K562 (cell line): Measurements from ENCODE around the gene PDE6H. TPM values are rescaled to one million over a fixed set of nuclear protein-coding genes. Genes with fewer than 3 reads are reported as not detected.

Source experiments
- ATAC-seq: fragments of 200-7000 bp; cut with Tn5 transposase; 3 replicates; pipeline ENCODE4 v1.9.1; 2020; ENCODE audit warnings: moderate library complexity
- BruUV-seq: library from RNA; stranded (reverse); fragments of 400-500 nt; replicated peaks from 2 replicates; lab custom pipeline; 2021; lab: Mats Ljungman, UMichigan
- CTCF ChIA-PET: fragments of 300-600 bp; formaldehyde crosslinking; extraction: SDS; loops from one replicate; lab custom pipeline; 2021; ENCODE audit warnings: low intra/inter-chr PET ratio; lab: Yijun Ruan, JAX
- POLR2A ChIA-PET: fragments of 300-600, 350-650 bp; sonication (Branson Sonifier 250); formaldehyde crosslinking; extraction: SDS; loops from one replicate; lab custom pipeline; 2021; ENCODE audit warnings: antibody characterized with exemption, inconsistent platforms; lab: Yijun Ruan, JAX
- DNase-seq, 4 experiments: peaks; one replicate each; pipeline versions ENCODE4 v3.0.0 to v3.0.0-alpha.2; 2011 to 2018; ENCODE audit warnings: low spot score in 3 of 4, mixed read lengths in 3 of 4; ENCODE audit errors: extremely low read depth in 1 of 4
- FAIRE-seq: peaks from 2 replicates; lab custom pipeline; 2011; peaks lifted over from hg19 to GRCh38; lab: Jason Lieb, UNC
- H2AFZ ChIP-seq: 2 replicates; pipeline ENCODE4 v1.6.0; 2011; ENCODE audit warnings: low read depth, low read length, control low read depth, inconsistent platforms
- H3K27ac ChIP-seq: fragments of 200-600 bp; 3 replicates; pipeline ENCODE4 v1.8.0; 2011; ENCODE audit warnings: low read depth, mild to moderate bottlenecking, control low read depth, inconsistent platforms, low read length, moderate library complexity, mixed read lengths; ENCODE audit errors: extremely low read depth
- H3K27me3 ChIP-seq, 2 experiments: fragments of 300-600 bp in 1 of 2; 2 replicates in 1 of 2; 3 replicates in 1 of 2; pipeline versions ENCODE4 v1.6.0 to v1.8.0; 2011; ENCODE audit warnings: inconsistent platforms in 2 of 2, low read length in 2 of 2, mild to moderate bottlenecking in 1 of 2, mixed read lengths in 1 of 2, moderate library complexity in 1 of 2; ENCODE audit not compliant: control insufficient read depth in 2 of 2, insufficient read depth in 2 of 2
- H3K36me3 ChIP-seq: fragments of 300-600 bp; 3 replicates; pipeline ENCODE4 v1.8.0; 2011; ENCODE audit warnings: mild to moderate bottlenecking, low read length, inconsistent platforms; ENCODE audit not compliant: control insufficient read depth, insufficient read depth
- H3K4me1 ChIP-seq, 2 experiments: fragments of 200-600 bp in 1 of 2; replicated peaks in 1 of 2; 2 replicates in 1 of 2; 3 replicates in 1 of 2; pipeline versions ENCODE4 v1.5.1 to v1.8.0; 2011; ENCODE audit warnings: inconsistent platforms in 2 of 2, low read length in 2 of 2, mild to moderate bottlenecking in 1 of 2, mixed read lengths in 1 of 2, moderate library complexity in 1 of 2; ENCODE audit not compliant: control insufficient read depth in 2 of 2, insufficient read depth in 2 of 2
- H3K4me2 ChIP-seq: 2 replicates; pipeline ENCODE4 v1.6.1; 2011; ENCODE audit warnings: low read length, control low read depth, inconsistent platforms, mixed read lengths; ENCODE audit not compliant: insufficient read depth
- H3K4me3 ChIP-seq: fragments of 200-600 bp; sonication (generic), shearing (Covaris generic); 2 replicates; pipeline ENCODE4 v1.5.1; 2016; ENCODE audit warnings: control low read depth, inconsistent platforms
- H3K79me2 ChIP-seq: fragments of 200-600 bp; 3 replicates; pipeline ENCODE4 v1.8.0; 2011; ENCODE audit warnings: low read length, inconsistent platforms; ENCODE audit not compliant: control insufficient read depth, insufficient read depth
- H3K9ac ChIP-seq, 2 experiments: 2 replicates each; pipeline versions ENCODE4 v1.6.0 to v1.6.1; 2011; ENCODE audit warnings: low read depth in 2 of 2, low read length in 2 of 2, control low read depth in 1 of 2, inconsistent platforms in 1 of 2, mild to moderate bottlenecking in 1 of 2, mixed read lengths in 1 of 2; ENCODE audit not compliant: insufficient read depth in 1 of 2
- H3K9me1 ChIP-seq: one replicate; pipeline ENCODE4 v1.6.0; 2011; ENCODE audit warnings: inconsistent platforms, mild to moderate bottlenecking, low read length, moderate library complexity; ENCODE audit not compliant: control insufficient read depth, insufficient read depth
- H3K9me3 ChIP-seq: replicated peaks from 2 replicates; pipeline ENCODE4 v1.5.1; 2011; ENCODE audit warnings: low read depth, low read length, inconsistent platforms; ENCODE audit not compliant: control insufficient read depth, insufficient read depth
- H4K20me1 ChIP-seq: replicated peaks from 2 replicates; pipeline ENCODE4 v1.6.1; 2011; ENCODE audit warnings: low read length, inconsistent platforms, mixed read lengths; ENCODE audit not compliant: control insufficient read depth, insufficient read depth
- DNMT1 ChIP-seq: fragments of 450-650 bp; IDR thresholded peaks from 2 replicates; pipeline ENCODE4 v1.6.1; 2016; ENCODE audit warnings: antibody characterized with exemption, mild to moderate bottlenecking
- GABPB2 ChIP-seq: fragments of 250-450 bp; sonication (Bioruptor Pico); conservative IDR thresholded peaks from 2 replicates; pipeline ENCODE4 v1.5.1; 2021; ENCODE audit warnings: mild to moderate bottlenecking
- LCOR ChIP-seq: sonication (generic); formaldehyde crosslinking; IDR thresholded peaks from 2 replicates; pipeline ENCODE4 v1.8.0; 2022; ENCODE audit warnings: mild to moderate bottlenecking, missing genetic modification reagents
- MCM5 ChIP-seq: fragments of 450-650 bp; IDR thresholded peaks from 2 replicates; pipeline ENCODE4 v1.6.1; 2016; ENCODE audit warnings: low read depth
- MTA2 ChIP-seq: fragments of 450-650 bp; IDR thresholded peaks from 2 replicates; pipeline ENCODE4 v1.6.1; 2016; ENCODE audit warnings: low read depth
- NRF1 ChIP-seq, 2 experiments: fragments of 450-650 bp; IDR thresholded peaks in 1 of 2; conservative IDR thresholded peaks in 1 of 2; 2 replicates each; pipeline ENCODE4 v1.6.1; 2014; ENCODE audit warnings: mild to moderate bottlenecking in 2 of 2
- ZBTB17 ChIP-seq: fragments of 450-650 bp; formaldehyde crosslinking; IDR thresholded peaks from 2 replicates; pipeline ENCODE4 v1.4.0; 2020; ENCODE audit warnings: mild to moderate bottlenecking
- ZNF143 ChIP-seq: sonication (generic); formaldehyde crosslinking; IDR thresholded peaks from 2 replicates; pipeline ENCODE4 v1.9.0; 2022; ENCODE audit warnings: mild to moderate bottlenecking, missing genetic modification reagents
- ZNF445 ChIP-seq: fragments of 250-450 bp; sonication (Bioruptor Pico); IDR thresholded peaks from 2 replicates; pipeline ENCODE4 v1.4.0; 2020; ENCODE audit warnings: low read depth, mild to moderate bottlenecking, moderate library complexity
- ZNF778 ChIP-seq: fragments of 450-650 bp; formaldehyde crosslinking; IDR thresholded peaks from 2 replicates; pipeline ENCODE4 v1.4.0; 2020; ENCODE audit warnings: mild to moderate bottlenecking, moderate library complexity
- ZNF79 ChIP-seq: fragments of 250-450 bp; sonication (Bioruptor Pico); IDR thresholded peaks from 2 replicates; pipeline ENCODE4 v1.4.0; 2020; ENCODE audit warnings: low read depth, mild to moderate bottlenecking, moderate library complexity
- WGBS: fragments of 100-300 bp; shearing (Covaris generic); methylation state at CpG from one replicate; pipeline ENCODE4 v1.1.6; 2016; ENCODE audit warnings: low coverage, mixed read lengths; ENCODE audit not compliant: insufficient coverage; ENCODE audit errors: missing lambda C conversion rate; 5-methylcytosine and 5-hydroxymethylcytosine counted together
- in situ Hi-C: fragments of 300-500 bp; cut with MboI; formaldehyde crosslinking; loops from 4 replicates; pipeline ENCODE4 v1.15.0; 2018; ENCODE audit warnings: inconsistent platforms, mixed read lengths
- intact Hi-C: fragments of 100-400 bp; cut with micrococcal nuclease; formaldehyde crosslinking; loops from 2 replicates; pipeline ENCODE4 v1.14.2; 2022
- polyA plus RNA-seq, 8 experiments: library from polyadenylated mRNA; depleted of rRNA in 4 of 8; stranded (reverse) in 5 of 8; unstranded in 3 of 8; fragments of >200 nt; fragmentation: Nextera tagmentation in 2 of 8; fragmentation: Illumina TruSeq in 1 of 8; extraction: Ambion mirVana in 2 of 8; extraction: Trizol in 1 of 8; gene quantifications; 2 replicates each; pipeline versions ENCODE4 v1.2.1 to v1.2.3, GENCODE V29; 2011 to 2014; ENCODE audit warnings: inconsistent platforms in 1 of 8, missing spikeins in 1 of 8
- total RNA-seq, 7 experiments: library from RNA; depleted of rRNA in 6 of 7; stranded (reverse); fragments of >200 nt in 6 of 7; fragmentation: Illumina TruSeq in 2 of 7; extraction: Trizol in 2 of 7; gene quantifications; 2 replicates each; pipeline versions ENCODE4 v1.2.1 to v1.2.3, GENCODE V29; 2011 to 2021; ENCODE audit warnings: low replicate concordance in 1 of 7
- TF ChIP-seq, protein P1 (sequence below), 3 experiments: IDR thresholded peaks in 2 of 3; conservative IDR thresholded peaks in 1 of 3; 2 replicates each; pipeline ENCODE4 v1.5.1; 2011 to 2012; ENCODE audit warnings: low read length in 3 of 3, mild to moderate bottlenecking in 3 of 3, control low read depth in 2 of 3, improper control_type of control experiment in 1 of 3, inconsistent platforms in 1 of 3, low read depth in 1 of 3, mixed read lengths in 1 of 3, moderate library complexity in 1 of 3; ENCODE audit not compliant: insufficient read depth in 2 of 3
- TF ChIP-seq, protein P2 (sequence below): fragments of 150-350 bp; IDR thresholded peaks from 2 replicates; pipeline ENCODE4 v1.6.1; 2014; ENCODE audit warnings: low read depth, mild to moderate bottlenecking, low read length, borderline replicate concordance

Gene PDE6H
- total and polyA plus RNA-seq, 9 of the 15 experiments (the other 6 are each of a cell fraction or from before 2014, with no cell fraction given): 0.15 TPM; not detected in 8

DNA sequence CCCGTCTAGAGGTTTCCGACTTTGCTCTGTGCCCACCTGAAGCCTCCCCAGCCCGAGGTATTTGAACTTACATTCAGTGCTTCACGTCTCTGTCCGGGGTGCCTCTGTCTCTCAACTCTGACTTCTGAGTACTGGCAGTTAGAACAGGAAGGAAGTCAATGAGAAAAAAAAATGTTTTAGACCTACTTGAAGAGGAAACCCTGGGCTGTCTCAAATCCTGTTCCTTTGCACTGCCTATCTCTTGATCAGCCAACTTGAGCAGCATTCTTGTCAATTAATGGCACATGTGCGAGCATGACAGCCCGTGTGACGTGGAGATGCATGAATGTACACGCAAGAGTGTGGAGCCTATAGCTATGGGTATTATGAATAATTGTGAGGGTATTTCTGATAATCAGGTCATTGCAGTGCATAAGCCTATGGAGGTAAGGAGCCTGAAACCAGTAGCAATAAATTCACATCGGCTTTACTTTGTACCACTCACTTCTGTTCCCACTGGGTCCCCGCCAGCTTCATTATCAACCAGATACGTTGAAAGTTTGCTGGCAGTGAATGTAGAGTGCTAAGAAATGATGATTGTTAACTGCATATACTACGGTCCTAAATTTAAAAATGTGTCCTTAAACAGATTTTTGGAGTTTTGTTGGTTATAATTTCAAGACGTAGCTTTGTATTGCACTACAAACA lies 11.2 kb upstream of the PDE6H start, which contains the start of gene ARHGDIB (continued):
- no peak for TF ChIP-seq ZNF778 (CRISPR knock-in tag)
- TF ChIP-seq ZNF445 (CRISPR knock-in tag): no peak
- no peak for TF ChIP-seq DNMT1
- TF ChIP-seq ZNF143: no peak
- peak in 1 of 2 experiments; percentile 19; a peak in 1 of 4 replicates for TF ChIP-seq NRF1 (conservative IDR thresholded peaks at IDR 0.05 in 1 of 2, IDR thresholded peaks at IDR 0.05 in 1 of 2)
- TF ChIP-seq LCOR: no peak
- TF ChIP-seq MCM5: no peak
- no peak for TF ChIP-seq ZBTB17 (CRISPR knock-in tag)
- TF ChIP-seq MTA2: no peak

DNA sequence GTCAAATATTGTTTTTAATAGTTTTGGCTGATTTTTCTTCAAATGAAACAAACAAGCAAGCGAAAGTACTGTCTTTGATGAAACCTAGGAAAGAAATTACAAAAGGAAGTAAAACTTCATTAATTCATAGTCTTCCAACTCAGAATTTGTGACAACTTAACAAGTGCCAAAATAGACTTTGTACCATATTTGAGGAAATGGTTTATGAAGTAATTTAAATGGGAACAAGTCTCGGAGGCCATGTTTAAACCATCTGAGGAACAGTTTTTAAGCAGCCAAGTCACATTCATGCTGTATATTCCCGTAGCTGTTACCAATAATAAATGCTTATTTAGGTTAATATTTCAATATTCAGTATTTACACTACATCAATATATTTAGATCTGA lies 10.7 kb upstream of the PDE6H start:
- in situ Hi-C loops: loop anchor here (25.0 kb wide), 1 partner anchor 750 kb away; no protein-coding TSS in a partner anchor
- no peaks in the 10 kb centered on the region for H4K20me1 ChIP-seq
- no peaks in the 10 kb centered on the region for H3K9me1 ChIP-seq
- H3K4me2 ChIP-seq: peak overlapping the region; percentile 86; the same call in 1 of the 2 replicates
- peak overlapping the region in 1 of 2 experiments; percentile 65; a peak in 1 of 4 replicates for H3K9ac ChIP-seq
- ChIA-PET CTCF (no interaction called here), POLR2A (no interaction called here)
- no peaks in the 10 kb centered on the region for H3K9me3 ChIP-seq
- H2AFZ ChIP-seq: peak overlapping the region; percentile 88
- no TSS peak for BruUV-seq
- peak overlapping the region; percentile 86; the same call in 2 of the 3 replicates for H3K27ac ChIP-seq
- H3K79me2 ChIP-seq: no peaks in the 10 kb centered on the region
- H3K27me3 ChIP-seq: no peaks in the 10 kb centered on the region
- intact Hi-C loops: no loop called here
- TF ChIP-seq GABPB2 (no peak), ZNF79 (CRISPR knock-in tag) (no peak)
- TF ChIP-seq, protein P1, sequence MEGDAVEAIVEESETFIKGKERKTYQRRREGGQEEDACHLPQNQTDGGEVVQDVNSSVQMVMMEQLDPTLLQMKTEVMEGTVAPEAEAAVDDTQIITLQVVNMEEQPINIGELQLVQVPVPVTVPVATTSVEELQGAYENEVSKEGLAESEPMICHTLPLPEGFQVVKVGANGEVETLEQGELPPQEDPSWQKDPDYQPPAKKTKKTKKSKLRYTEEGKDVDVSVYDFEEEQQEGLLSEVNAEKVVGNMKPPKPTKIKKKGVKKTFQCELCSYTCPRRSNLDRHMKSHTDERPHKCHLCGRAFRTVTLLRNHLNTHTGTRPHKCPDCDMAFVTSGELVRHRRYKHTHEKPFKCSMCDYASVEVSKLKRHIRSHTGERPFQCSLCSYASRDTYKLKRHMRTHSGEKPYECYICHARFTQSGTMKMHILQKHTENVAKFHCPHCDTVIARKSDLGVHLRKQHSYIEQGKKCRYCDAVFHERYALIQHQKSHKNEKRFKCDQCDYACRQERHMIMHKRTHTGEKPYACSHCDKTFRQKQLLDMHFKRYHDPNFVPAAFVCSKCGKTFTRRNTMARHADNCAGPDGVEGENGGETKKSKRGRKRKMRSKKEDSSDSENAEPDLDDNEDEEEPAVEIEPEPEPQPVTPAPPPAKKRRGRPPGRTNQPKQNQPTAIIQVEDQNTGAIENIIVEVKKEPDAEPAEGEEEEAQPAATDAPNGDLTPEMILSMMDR (IDR thresholded peaks at IDR 0.05 in 2 of 3, conservative IDR thresholded peaks at IDR 0.05 in 1 of 3; ENCODE audit: insufficient read depth in 2 of 3, low read depth in 1 of 3, low read length in 3 of 3): no peak
- TF ChIP-seq, protein P2, sequence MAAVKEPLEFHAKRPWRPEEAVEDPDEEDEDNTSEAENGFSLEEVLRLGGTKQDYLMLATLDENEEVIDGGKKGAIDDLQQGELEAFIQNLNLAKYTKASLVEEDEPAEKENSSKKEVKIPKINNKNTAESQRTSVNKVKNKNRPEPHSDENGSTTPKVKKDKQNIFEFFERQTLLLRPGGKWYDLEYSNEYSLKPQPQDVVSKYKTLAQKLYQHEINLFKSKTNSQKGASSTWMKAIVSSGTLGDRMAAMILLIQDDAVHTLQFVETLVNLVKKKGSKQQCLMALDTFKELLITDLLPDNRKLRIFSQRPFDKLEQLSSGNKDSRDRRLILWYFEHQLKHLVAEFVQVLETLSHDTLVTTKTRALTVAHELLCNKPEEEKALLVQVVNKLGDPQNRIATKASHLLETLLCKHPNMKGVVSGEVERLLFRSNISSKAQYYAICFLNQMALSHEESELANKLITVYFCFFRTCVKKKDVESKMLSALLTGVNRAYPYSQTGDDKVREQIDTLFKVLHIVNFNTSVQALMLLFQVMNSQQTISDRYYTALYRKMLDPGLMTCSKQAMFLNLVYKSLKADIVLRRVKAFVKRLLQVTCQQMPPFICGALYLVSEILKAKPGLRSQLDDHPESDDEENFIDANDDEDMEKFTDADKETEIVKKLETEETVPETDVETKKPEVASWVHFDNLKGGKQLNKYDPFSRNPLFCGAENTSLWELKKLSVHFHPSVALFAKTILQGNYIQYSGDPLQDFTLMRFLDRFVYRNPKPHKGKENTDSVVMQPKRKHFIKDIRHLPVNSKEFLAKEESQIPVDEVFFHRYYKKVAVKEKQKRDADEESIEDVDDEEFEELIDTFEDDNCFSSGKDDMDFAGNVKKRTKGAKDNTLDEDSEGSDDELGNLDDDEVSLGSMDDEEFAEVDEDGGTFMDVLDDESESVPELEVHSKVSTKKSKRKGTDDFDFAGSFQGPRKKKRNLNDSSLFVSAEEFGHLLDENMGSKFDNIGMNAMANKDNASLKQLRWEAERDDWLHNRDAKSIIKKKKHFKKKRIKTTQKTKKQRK: no peak
- TF ChIP-seq, all 486 proteins: peak for 0
- no peaks in the 10 kb centered on the region for H3K36me3 ChIP-seq
- WGBS: 24% methylated on average over 3 of the region's 3 CpGs
- H3K4me3 ChIP-seq: no peak overlapping the region
- no peak for DNase-seq
- no peak for FAIRE-seq
- ATAC-seq: no peak
- H3K4me1 ChIP-seq: no peaks in the 10 kb centered on the region; a peak in 2 of 5 replicates
